ENCODE results near the gene ITPA. TPM values are rescaled to one million over a fixed set of nuclear protein-coding genes. Genes with fewer than 3 reads are reported as not detected.

Gene ITPA
- total RNA-seq, 3 donors from 2014 or later: 35.2 to 43.6 (median 39.1) TPM

DNA sequence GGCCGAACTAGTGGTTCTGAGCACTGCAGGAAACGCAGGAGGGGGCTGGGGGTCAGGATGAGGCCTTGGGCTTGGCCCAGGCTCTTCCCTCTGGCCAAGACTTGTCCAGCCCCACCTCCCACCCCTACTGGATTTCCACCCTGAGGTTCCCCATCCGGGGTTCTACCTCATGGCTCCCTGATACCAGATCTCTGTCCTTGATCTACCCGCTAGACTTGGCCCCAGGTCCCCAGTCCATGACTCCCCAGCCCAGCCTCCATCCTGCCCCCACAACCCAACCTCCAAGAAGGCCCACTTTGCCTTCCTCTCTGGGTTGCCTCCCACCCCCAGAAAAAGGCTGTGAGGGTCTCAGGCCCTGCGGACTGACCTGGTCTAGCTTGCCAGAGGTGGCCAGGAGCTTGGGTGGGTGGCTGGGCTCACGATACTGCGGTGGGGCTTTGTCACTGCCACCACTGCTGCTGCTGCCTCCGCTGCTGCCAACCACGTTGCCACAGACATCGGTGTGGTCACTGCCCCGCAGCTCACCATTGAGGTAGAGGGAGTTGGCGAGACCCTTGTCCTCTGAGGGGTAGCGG lies 42.9 kb upstream of the ITPA start:
- no peaks in the 10 kb centered on the region for H3K36me3 ChIP-seq
- no peaks in the 10 kb centered on the region for H3K4me1 ChIP-seq
- H3K4me3 ChIP-seq: no peak overlapping the region
- H3K9me3 ChIP-seq: no peaks in the 10 kb centered on the region
- no peak for DNase-seq (ENCODE audit: low spot score in 2 of 2)
- TF ChIP-seq POLR2AphosphoS5 (IDR thresholded peaks at IDR 0.05) (no peak), POLR2A (IDR thresholded peaks at IDR 0.05) (no peak)
- TF ChIP-seq, protein P1, sequence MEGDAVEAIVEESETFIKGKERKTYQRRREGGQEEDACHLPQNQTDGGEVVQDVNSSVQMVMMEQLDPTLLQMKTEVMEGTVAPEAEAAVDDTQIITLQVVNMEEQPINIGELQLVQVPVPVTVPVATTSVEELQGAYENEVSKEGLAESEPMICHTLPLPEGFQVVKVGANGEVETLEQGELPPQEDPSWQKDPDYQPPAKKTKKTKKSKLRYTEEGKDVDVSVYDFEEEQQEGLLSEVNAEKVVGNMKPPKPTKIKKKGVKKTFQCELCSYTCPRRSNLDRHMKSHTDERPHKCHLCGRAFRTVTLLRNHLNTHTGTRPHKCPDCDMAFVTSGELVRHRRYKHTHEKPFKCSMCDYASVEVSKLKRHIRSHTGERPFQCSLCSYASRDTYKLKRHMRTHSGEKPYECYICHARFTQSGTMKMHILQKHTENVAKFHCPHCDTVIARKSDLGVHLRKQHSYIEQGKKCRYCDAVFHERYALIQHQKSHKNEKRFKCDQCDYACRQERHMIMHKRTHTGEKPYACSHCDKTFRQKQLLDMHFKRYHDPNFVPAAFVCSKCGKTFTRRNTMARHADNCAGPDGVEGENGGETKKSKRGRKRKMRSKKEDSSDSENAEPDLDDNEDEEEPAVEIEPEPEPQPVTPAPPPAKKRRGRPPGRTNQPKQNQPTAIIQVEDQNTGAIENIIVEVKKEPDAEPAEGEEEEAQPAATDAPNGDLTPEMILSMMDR (IDR thresholded peaks at IDR 0.05): no peak
- intact Hi-C loops (cut with DNase I; ENCODE audit: low total_unique reads): no loop called here
- H3K27me3 ChIP-seq: no peaks in the 10 kb centered on the region
- H3K27ac ChIP-seq: no peak overlapping the region

DNA sequence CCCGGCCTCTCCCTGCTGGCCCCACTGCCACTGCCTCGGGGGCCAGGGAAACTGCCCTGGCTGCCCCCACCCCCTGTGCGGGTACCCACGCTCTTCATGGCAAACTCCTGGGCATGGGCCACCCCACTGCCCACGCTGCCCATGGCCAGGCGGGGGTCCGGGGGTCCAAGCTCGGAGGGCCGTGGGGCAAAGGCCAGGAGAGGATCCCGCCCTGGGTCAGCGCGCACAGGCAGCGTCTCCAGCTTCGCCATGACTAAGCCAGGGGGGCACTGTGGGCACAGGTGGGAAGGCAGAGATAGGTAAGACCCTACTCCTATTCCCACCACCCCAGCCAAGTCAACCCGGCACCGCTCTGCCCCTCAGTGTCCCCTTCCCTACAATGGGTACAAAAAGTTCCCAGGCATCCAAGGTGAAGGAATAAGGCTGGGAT lies 42.4 kb upstream of the ITPA start:
- Histone ChIP-seq H3K36me3 (no peaks in the 10 kb centered on the region), H3K4me3 (no peak overlapping the region)

DNA sequence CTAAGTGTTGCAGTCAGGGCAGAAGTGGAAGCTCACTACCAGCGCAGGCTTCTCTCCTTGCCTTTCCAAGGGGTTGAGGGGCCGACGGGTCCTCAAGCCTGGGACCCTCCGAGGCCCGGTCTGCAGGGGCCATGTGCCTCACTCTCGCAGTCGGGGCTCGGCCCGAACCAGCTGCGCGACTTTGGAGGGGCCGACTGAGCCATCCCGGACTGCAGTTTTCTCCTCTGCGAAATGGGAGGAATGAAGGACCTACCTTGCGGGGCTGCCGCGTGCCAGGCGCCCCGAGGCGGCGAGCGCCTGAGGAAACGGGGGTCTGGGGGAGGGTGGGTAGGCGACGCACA lies 41.6 kb upstream of the ITPA start:
- Histone ChIP-seq H3K9me3 (no peaks in the 10 kb centered on the region), H3K36me3 (no peaks in the 10 kb centered on the region), H3K27me3 (no peaks in the 10 kb centered on the region), H3K27ac (no peak overlapping the region), H3K4me3 (peak overlapping the region in 2 of 3 donors; percentile 26 to 41), H3K4me1 (peaks cover 0 to 2% of the 10 kb centered on the region in 2 donors)
- DNase-seq (ENCODE audit: low spot score in 2 of 2): no peak
- TF ChIP-seq POLR2AphosphoS5 (IDR thresholded peaks at IDR 0.05) (no peak), POLR2A (IDR thresholded peaks at IDR 0.05) (no peak)
- TF ChIP-seq, protein P1 (IDR thresholded peaks at IDR 0.05): no peak
- intact Hi-C loops (cut with DNase I; ENCODE audit: low total_unique reads): no loop called here

More for the DNA sequence above, 42.4 kb upstream of the ITPA start:
- intact Hi-C loops (cut with DNase I; ENCODE audit: low total_unique reads): no loop called here
- H3K4me1 ChIP-seq: no peaks in the 10 kb centered on the region
- TF ChIP-seq POLR2A (IDR thresholded peaks at IDR 0.05) (no peak), POLR2AphosphoS5 (IDR thresholded peaks at IDR 0.05) (no peak)
- TF ChIP-seq, protein P1 (IDR thresholded peaks at IDR 0.05): no peak
- H3K9me3 ChIP-seq: no peaks in the 10 kb centered on the region
- H3K27me3 ChIP-seq: no peaks in the 10 kb centered on the region
- H3K27ac ChIP-seq: no peak overlapping the region
- no peak for DNase-seq (ENCODE audit: low spot score in 2 of 2)

DNA sequence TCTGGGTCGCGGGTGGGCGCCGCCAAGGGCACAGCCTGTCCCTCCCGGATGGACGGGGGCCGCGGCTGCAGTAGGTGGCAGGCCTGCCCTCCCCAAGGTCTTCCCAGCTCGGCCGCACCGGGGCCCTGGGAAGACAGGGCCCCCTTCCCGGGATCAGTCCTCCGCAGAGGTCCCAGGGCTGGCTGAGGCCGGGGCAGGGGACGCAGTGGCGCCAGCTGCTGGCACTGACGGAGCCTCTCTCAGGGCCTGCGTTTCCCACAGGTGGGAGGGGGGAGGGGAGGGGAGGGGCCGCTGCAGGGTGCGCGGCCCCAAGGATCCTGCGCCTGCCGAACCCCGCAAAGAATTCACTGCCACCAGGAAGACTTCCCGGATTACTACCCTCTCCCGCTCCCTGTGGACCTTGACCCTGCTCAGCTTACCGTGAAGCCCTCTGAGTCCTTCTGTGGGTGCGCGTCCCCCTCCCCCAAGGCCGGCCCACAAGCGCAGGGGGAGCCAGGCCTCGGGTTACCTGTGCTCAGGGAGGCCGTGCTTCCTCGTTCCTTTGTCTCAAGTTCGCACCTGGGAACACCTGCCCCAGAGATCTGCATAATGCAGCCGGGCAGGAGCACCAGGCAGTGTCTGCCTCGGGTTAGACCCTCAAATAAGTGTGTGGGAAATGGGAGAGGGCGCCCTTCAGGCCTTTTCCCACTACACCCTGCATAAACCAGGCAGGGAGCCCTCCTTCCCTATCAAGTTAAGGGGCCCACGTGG lies 41.0 kb upstream of the ITPA start:
- H3K27me3 ChIP-seq: no peaks in the 10 kb centered on the region
- peak overlapping the region in 2 of 3 donors; percentile 26 to 41 for H3K4me3 ChIP-seq
- no peak for DNase-seq (ENCODE audit: low spot score in 2 of 2)
- no peak overlapping the region for H3K27ac ChIP-seq
- no peaks in the 10 kb centered on the region for H3K36me3 ChIP-seq
- TF ChIP-seq, protein P1 (IDR thresholded peaks at IDR 0.05): no peak
- no peak for TF ChIP-seq POLR2AphosphoS5 (IDR thresholded peaks at IDR 0.05)
- no peaks in the 10 kb centered on the region for H3K9me3 ChIP-seq
- peaks cover 0 to 4% of the 10 kb centered on the region in 2 donors for H3K4me1 ChIP-seq
- intact Hi-C loops (cut with DNase I; ENCODE audit: low total_unique reads): no loop called here

DNA sequence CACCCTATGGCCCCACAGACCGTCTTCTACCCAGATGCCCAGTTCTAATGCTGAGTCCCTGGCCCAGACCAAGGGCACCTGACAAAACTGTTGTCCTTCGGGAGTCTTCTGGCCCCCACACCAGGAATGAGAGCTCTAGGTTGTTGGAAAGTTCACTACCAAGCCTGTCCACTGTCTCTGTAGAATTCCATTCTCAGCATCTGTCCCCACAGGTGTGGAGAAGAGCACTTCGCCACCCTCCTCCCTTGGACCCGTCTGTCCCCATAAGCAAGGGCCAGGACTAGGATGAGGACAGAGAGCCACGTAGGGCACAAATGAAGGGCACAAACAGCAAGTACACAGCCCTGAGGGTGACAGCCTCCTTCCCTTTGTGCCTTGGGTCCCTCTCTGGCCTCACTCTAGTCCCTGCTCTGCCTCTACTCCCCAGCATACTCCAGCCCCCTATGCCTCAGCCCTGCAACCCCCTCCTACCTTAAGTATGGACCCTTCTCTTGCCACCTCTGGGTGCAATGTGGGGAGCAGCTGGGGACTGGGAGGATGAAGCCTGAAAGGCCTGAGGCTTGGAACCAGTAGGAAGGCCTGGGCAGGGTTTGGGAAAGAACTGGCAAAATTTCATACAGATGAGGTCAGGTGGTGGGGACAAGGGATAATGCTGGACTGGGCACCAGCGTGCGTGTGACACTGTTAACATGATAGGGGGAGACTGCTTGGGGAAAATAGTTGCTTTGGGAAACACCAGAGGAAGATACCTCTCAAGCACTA lies 40.3 kb upstream of the ITPA start:
- Histone ChIP-seq H3K27me3 (no peaks in the 10 kb centered on the region), H3K9me3 (no peaks in the 10 kb centered on the region), H3K4me1 (peaks cover 0 to 4% of the 10 kb centered on the region in 2 donors), H3K27ac (no peak overlapping the region), H3K36me3 (no peaks in the 10 kb centered on the region), H3K4me3 (no peak overlapping the region)
- DNase-seq (ENCODE audit: low spot score in 2 of 2): no peak
- intact Hi-C loops (cut with DNase I; ENCODE audit: low total_unique reads): no loop called here
- TF ChIP-seq, protein P1 (IDR thresholded peaks at IDR 0.05): no peak
- no peak for TF ChIP-seq POLR2AphosphoS5 (IDR thresholded peaks at IDR 0.05)
- no peak for TF ChIP-seq POLR2A (IDR thresholded peaks at IDR 0.05)
